HTR-8/SVneo (cell line): Measurements from ENCODE around the gene PPP4R4.
"Not testable (repeated sequence)": the region's sequence is repeated elsewhere in the genome, so short reads cannot be mapped to it uniquely, and the experiment has no call there.

ENCODE experiments used
- DNase-seq: peaks from one replicate; pipeline ENCODE4 v3.0.0; 2011; ENCODE audit warnings: low spot score, mixed read lengths; ENCODE audit not compliant: insufficient read length
- FAIRE-seq: peaks from 2 replicates; lab custom pipeline; 2011; peaks lifted over from hg19 to GRCh38; lab: Jason Lieb, UNC

Gene PPP4R4

GRCh38 chr14:94244182-94244581 lies 70.1 kb downstream of the PPP4R4 start:
- FAIRE-seq (no peak), DNase-seq (no peak)

- DNase-seq, FAIRE-seq: not testable (repeated sequence)
These were observed 90.1 kb downstream of the PPP4R4 start for GRCh38 chr14:94264195-94264594.

DNA sequence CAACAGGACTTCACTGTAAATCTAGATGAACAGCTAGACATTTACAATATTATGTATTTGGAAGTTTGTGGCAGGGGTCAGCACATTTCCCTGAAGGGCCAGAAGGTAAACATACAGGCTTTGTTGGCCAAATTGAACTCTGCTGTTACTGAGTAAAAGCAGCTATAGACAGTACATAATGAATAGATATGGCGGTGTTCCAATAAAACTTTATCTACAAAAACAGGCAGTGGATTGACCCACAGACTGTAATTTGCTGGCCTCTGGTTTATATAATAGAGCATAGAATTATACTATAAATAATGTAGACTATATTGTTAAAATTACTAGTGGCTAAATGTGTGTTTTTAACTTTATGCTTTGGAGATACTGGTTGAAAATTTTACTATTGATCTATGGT lies 93.2 kb downstream of the PPP4R4 start:
- FAIRE-seq: no peak

DNA sequence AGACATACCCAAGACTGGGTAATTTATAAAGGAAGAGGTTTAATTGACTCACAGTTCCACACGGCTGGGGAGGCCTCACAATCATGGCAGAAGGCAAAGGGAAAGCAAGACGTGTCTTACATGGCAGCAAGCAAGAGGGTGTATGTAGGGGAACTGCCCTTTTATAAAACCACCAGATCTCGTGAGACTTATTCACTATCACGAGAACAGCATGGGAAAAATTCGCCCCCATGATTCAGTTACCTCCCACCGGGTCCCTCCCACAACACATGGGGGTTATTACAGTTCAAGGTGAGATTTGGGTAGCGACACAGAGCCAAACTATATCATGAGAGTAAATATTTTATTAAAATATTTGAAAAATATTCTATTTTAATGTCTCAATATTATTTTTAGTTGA lies 94.5 kb downstream of the PPP4R4 start:
- not testable (repeated sequence) for FAIRE-seq, DNase-seq

More for the DNA sequence above, 93.2 kb downstream of the PPP4R4 start:
- no peak for DNase-seq

- FAIRE-seq (no peak), DNase-seq (no peak)
These were observed 95.0 kb downstream of the PPP4R4 start for GRCh38 chr14:94269156-94269555.

- DNase-seq, FAIRE-seq: not testable (repeated sequence)
These were observed 102.9 kb downstream of the PPP4R4 start for GRCh38 chr14:94276898-94277561.

- no peak for DNase-seq
- no peak for FAIRE-seq
These were observed 104.6 kb downstream of the PPP4R4 start for GRCh38 chr14:94278731-94279130.

DNA sequence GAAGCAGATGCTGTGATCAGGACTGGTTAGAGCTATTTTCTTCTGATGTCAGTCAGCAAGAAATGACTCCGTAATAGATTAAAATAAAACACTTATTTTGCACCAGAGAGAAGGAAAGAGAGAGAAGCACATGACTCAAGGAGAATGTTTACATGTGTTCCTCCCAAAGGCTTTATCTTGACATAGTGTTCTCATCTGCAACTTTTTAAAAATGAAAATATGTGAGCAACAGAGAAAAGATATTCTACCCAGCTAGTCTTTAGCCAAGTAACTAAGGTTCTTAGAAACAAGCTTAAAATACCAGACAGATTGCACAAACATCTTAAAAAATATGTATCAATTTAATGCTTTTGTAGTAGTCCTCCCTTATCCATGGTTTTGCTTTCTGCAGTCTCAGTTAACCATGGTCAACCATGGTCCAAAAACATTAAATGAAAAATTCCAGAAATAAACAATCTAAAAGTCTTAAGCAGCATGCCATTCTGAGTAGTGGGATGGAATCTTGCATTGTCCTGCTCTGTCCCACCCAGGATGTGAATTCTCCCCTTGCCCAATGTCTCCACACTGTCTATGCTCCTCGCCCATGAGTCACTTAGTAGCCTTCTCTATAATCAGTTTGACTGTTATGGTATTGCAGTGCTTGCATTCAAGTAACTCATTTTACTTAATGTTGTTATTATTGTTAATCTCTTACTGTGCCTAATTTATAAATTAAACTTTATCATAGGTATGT lies 109.0 kb downstream of the PPP4R4 start:
- DNase-seq: no peak
- FAIRE-seq: no peak

GRCh38 chr14:94284221-94284620 lies 110.1 kb downstream of the PPP4R4 start:
- FAIRE-seq (no peak), DNase-seq (no peak)

DNA sequence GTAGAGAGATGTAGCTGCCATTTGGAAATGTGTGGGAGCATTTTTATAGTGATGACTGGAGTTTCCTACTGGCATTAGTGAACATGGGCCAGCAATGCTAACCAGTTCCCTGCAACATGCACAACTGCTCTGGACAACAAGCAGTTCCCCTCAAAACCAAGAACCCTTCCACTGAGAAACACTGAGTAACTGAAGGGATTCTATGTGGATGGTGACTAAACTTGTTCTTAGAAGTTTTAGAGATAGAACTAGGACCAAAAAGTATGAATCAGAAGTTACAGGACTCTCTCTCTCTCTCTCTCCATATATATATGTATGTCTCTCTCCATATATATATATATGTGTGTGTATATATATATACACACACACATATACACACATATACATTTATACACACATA lies 111.0 kb downstream of the PPP4R4 start:
- FAIRE-seq (no peak), DNase-seq (no peak)

GRCh38 chr14:94288610-94289465 lies 114.7 kb downstream of the PPP4R4 start:
- DNase-seq: no peak
- no peak for FAIRE-seq

DNA sequence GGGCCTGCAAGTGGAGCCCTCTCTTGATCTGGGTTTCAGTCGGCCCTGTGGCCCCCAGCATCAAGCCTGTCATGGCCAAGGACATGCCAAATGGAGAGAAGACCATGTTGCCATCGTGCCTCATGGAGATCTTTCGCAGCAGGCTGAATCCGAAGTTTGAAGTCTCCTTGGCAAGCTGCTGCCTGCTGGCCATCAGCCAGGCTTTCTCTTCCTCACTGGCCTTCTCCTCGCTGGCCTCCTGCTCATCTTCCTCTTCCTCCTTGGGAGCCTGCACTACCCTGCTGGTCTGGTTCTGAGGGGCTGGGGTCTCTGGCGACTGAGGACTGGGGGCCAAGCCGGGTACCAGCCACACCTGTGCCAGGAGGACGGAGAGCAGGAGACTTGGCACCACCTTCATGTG lies 116.1 kb downstream of the PPP4R4 start:
- DNase-seq: no peak
- no peak for FAIRE-seq

DNA sequence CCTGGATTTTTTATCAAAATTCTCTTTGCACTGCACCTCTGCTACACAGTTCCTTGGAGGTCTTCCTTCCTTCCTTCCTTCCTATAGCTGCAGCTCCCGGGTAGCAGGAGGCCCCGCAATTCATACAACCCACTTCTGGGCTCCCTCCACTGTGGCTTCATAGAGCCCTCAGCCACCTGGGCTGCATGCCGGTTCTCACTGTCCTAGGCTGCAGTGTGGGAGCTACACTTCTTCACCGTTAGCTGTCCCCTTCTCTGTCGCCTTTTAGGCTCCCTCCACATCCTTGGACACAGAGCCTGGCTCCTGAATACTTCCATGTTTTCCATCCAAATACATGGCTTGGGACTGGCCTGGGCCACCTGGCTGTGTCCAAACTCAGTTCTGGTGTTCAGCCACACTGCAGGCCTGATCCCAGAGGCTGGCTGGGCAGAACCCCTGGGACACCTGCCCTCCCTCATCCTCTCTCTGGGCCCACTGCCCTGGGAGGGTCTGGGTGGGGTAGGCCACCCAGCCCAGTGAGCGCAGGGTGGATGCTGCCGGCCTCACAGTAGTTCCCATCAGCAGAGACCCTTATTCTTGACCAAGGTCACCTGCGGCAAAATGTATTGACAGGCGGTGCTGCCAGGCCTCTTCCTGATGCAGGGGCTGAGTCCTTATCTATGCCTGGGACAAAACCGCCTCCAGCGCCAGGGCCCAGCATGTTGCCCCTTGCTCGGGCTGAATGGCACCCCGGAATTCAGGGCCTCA lies 117.2 kb downstream of the PPP4R4 start:
- DNase-seq (no peak), FAIRE-seq (no peak)

DNA sequence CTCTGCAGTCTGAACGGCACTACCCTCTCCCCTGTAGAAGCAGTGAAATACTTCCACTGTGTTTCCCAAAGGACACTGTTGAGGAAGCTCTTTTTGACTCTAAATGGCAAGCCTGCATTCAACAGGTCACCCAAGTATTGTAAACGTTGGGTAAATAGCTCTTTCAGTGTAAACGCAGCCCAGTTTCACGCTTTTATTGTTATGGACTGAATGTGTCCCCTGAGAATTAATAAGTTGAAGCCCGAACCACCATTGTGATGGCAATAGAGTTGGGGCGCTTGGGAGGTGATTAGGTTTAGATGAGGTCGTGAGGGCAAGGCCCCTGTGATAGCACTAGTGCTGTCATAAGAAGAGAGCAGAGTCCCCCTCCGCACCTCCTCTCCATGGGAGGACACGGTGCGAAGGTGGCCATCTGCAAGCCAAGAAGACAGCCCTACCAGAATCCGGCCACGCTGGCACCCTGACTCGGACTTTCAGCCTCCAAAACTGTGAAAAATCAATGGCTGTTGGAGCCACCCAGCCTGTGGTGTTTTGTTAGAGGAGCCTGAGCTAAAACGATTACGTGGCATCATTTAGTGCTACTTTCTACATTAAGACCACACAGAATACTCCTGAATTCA lies 117.9 kb downstream of the PPP4R4 start:
- FAIRE-seq (no peak), DNase-seq (no peak)

DNA sequence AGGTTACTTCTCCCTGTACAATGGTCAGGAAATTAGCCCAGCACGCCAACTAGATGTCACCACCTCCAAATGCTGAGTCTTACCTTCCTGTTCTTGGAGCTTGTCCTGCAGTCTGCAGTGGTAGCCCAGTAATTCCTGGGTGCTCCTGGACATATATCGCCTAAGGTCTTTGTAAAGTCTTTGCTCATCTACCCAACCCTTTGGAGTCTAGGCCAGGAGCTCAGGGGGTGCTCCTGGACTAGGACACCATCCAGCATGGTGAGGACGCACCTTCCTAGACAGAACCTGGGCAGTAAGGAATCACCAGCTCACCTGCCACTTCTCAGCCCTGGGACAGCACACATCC lies 118.4 kb downstream of the PPP4R4 start:
- DNase-seq (no peak), FAIRE-seq (no peak)

GRCh38 chr14:94292872-94293577 lies 118.9 kb downstream of the PPP4R4 start, which contains the start of gene SERPINA10:
Gene SERPINA10, minus strand, starts transcription at chr14:94293268. Its CDS starts 2,675 bp downstream, at chr14:94290593.
- no peak for FAIRE-seq
- DNase-seq: no peak

GRCh38 chr14:94293578-94293924 lies 119.4 kb downstream of the PPP4R4 start:
- FAIRE-seq (no peak), DNase-seq (no peak)

DNA sequence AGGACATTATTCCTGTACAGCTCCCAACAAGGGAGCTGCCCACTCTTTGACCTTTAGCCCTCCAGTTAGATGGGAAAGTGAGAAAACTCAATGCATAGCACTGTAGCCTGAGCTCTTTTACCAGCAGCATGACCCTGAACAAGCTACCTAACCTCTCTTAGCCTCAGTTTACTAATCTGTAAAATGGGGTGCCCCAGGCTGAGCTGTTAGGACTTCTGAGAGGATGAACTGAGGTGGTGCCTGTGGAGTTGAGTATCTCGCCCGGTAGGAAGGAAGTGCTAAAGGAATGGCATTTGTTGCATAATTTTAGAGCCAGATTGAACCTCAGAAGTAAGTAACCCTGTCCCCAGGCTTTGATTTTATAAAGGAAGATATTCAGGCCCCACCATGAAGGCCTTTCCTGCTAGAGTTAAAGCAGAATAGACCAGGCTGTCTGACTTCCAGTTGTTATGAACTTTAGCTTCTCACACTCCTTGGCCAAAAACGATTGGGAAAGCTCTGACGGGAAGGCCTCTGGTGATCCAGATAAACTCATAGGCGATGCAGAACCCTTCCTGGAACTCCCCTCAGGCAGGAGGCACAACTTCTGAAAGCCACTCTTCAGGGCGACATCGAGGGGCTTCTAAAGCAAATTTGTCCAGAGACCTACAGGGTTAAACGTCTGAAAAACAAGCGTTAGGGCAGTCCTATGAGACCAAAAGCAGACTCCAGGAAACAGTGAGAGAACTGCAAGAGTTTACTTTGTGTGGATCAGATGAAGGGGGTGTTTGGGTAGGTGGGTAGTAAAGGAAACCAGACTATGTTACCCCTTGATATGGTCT lies 121.4 kb downstream of the PPP4R4 start:
- FAIRE-seq: no peak
- DNase-seq: no peak
